ENCODE results near the gene HOXA3. TPM values are rescaled to one million over a fixed set of nuclear protein-coding genes. Genes with fewer than 3 reads are reported as not detected.

The HOXA3 gene
- total RNA-seq, 1 donor from 2014 or later: 5.5 TPM

- no peak for DNase-seq (ENCODE audit: extremely low read depth, low read depth, low spot score)
Measured at GRCh38 chr7:27189997-27190748, 37.8 kb upstream of the HOXA3 start.

GRCh38 chr7:27189295-27189996 is 37.1 kb upstream of the HOXA3 start:
- DNase-seq (ENCODE audit: extremely low read depth, low read depth, low spot score): no peak

GRCh38 chr7:27188386-27189294 is 36.3 kb upstream of the HOXA3 start:
- DNase-seq (ENCODE audit: extremely low read depth, low read depth, low spot score): no peak

GRCh38 chr7:27187475-27188385 is 35.3 kb upstream of the HOXA3 start:
- DNase-seq (ENCODE audit: extremely low read depth, low read depth, low spot score): no peak

GRCh38 chr7:27186668-27187474 is 34.5 kb upstream of the HOXA3 start:
- DNase-seq (ENCODE audit: extremely low read depth, low read depth, low spot score): no peak

GRCh38 chr7:27185854-27186667 is 33.7 kb upstream of the HOXA3 start:
- DNase-seq (ENCODE audit: extremely low read depth, low read depth, low spot score): no peak

- no peak for DNase-seq (ENCODE audit: extremely low read depth, low read depth, low spot score)
Measured at GRCh38 chr7:27185013-27185853, 32.9 kb upstream of the HOXA3 start, which contains the start of gene HOXA11. Gene HOXA11, minus strand, starts transcription at chr7:27185232. Its CDS starts 88 bp downstream, at chr7:27185144.

GRCh38 chr7:27184337-27185012 is 32.1 kb upstream of the HOXA3 start:
- DNase-seq (ENCODE audit: extremely low read depth, low read depth, low spot score): no peak

GRCh38 chr7:27183682-27184336 is 31.4 kb upstream of the HOXA3 start:
- DNase-seq (ENCODE audit: extremely low read depth, low read depth, low spot score): no peak

GRCh38 chr7:27182861-27183681 is 30.7 kb upstream of the HOXA3 start:
- no peak for DNase-seq (ENCODE audit: extremely low read depth, low read depth, low spot score)

GRCh38 chr7:27182285-27182841 is 30.0 kb upstream of the HOXA3 start:
- no peak for DNase-seq (ENCODE audit: extremely low read depth, low read depth, low spot score)

- DNase-seq (ENCODE audit: extremely low read depth, low read depth, low spot score): no peak
Measured at GRCh38 chr7:27181795-27182275, 29.5 kb upstream of the HOXA3 start.

GRCh38 chr7:27180431-27181420 is 28.3 kb upstream of the HOXA3 start:
- DNase-seq (ENCODE audit: extremely low read depth, low read depth, low spot score): no peak

Measured in glomerular endothelial cell (primary cell).